Measurements from ENCODE around the gene ZKSCAN1.
"Not testable (repeated sequence)": the region's sequence is repeated elsewhere in the genome, so short reads cannot be mapped to it uniquely, and the experiment has no call there.

ZKSCAN1 gene

GRCh38 chr7:100015232-100016214 lies at the start of gene ZKSCAN1:
TSS of gene ZKSCAN1 (plus strand) at chr7:100015596. CDS start at chr7:100023507, 7,911 bp downstream.
- Histone ChIP-seq H3K9ac (ENCODE audit: low read depth, low read length) (peak within 1 kb of the TSS; percentile 97), H3K4me3 (ENCODE audit: low read length) (peak within 1 kb of the TSS; percentile 93), H3K9me3 (ENCODE audit: insufficient read depth, low read depth, low read length) (no peaks in the 10 kb centered on the region), H3K27ac (ENCODE audit: low read length) (peak within 1 kb of the TSS; percentile 60), H3K27me3 (ENCODE audit: insufficient read depth, low read length) (no peaks in the 10 kb centered on the region), H3K4me1 (ENCODE audit: insufficient read depth, low read length) (peaks cover 4% of the 10 kb centered on the region; the same call in 1 of the 2 replicates), H3K36me3 (ENCODE audit: insufficient read depth, low read depth, low read length) (peaks cover 3% of the 10 kb centered on the region; the same call in 1 of the 2 replicates)

GRCh38 chr7:99969298-99969697 lies 46.1 kb upstream of the ZKSCAN1 start:
- Histone ChIP-seq H3K9me3 (ENCODE audit: insufficient read depth, low read depth, low read length) (no peaks in the 10 kb centered on the region), H3K27ac (ENCODE audit: low read length) (no peak overlapping the region), H3K27me3 (ENCODE audit: insufficient read depth, low read length) (no peaks in the 10 kb centered on the region), H3K4me3 (ENCODE audit: low read length) (no peak overlapping the region), H3K36me3 (ENCODE audit: insufficient read depth, low read depth, low read length) (no peaks in the 10 kb centered on the region), H3K9ac (ENCODE audit: low read depth, low read length) (no peak overlapping the region), H3K4me1 (ENCODE audit: insufficient read depth, low read length) (no peaks in the 10 kb centered on the region)

GRCh38 chr7:99969813-99970212 lies 45.6 kb upstream of the ZKSCAN1 start:
- H3K9ac ChIP-seq (ENCODE audit: low read depth, low read length); H3K27ac ChIP-seq (ENCODE audit: low read length); H3K27me3 ChIP-seq (ENCODE audit: insufficient read depth, low read length); H3K36me3 ChIP-seq (ENCODE audit: insufficient read depth, low read depth, low read length); H3K9me3 ChIP-seq (ENCODE audit: insufficient read depth, low read depth, low read length); H3K4me1 ChIP-seq (ENCODE audit: insufficient read depth, low read length); H3K4me3 ChIP-seq (ENCODE audit: low read length): not testable (repeated sequence)

- Histone ChIP-seq H3K4me3 (ENCODE audit: low read length) (no peak overlapping the region), H3K27me3 (ENCODE audit: insufficient read depth, low read length) (no peaks in the 10 kb centered on the region), H3K9me3 (ENCODE audit: insufficient read depth, low read depth, low read length) (no peaks in the 10 kb centered on the region), H3K9ac (ENCODE audit: low read depth, low read length) (no peak overlapping the region), H3K27ac (ENCODE audit: low read length) (no peak overlapping the region), H3K4me1 (ENCODE audit: insufficient read depth, low read length) (no peaks in the 10 kb centered on the region), H3K36me3 (ENCODE audit: insufficient read depth, low read depth, low read length) (no peaks in the 10 kb centered on the region)
Measured at GRCh38 chr7:99971242-99971641, 44.2 kb upstream of the ZKSCAN1 start.

GRCh38 chr7:99973817-99974216 lies 41.6 kb upstream of the ZKSCAN1 start:
- H3K9me3 ChIP-seq (ENCODE audit: insufficient read depth, low read depth, low read length); H3K27ac ChIP-seq (ENCODE audit: low read length); H3K4me1 ChIP-seq (ENCODE audit: insufficient read depth, low read length); H3K4me3 ChIP-seq (ENCODE audit: low read length); H3K36me3 ChIP-seq (ENCODE audit: insufficient read depth, low read depth, low read length); H3K9ac ChIP-seq (ENCODE audit: low read depth, low read length); H3K27me3 ChIP-seq (ENCODE audit: insufficient read depth, low read length): not testable (repeated sequence)

GRCh38 chr7:99974681-99975080 lies 40.7 kb upstream of the ZKSCAN1 start:
- Histone ChIP-seq H3K9ac (ENCODE audit: low read depth, low read length) (no peak overlapping the region), H3K9me3 (ENCODE audit: insufficient read depth, low read depth, low read length) (no peaks in the 10 kb centered on the region), H3K4me1 (ENCODE audit: insufficient read depth, low read length) (no peaks in the 10 kb centered on the region), H3K27me3 (ENCODE audit: insufficient read depth, low read length) (no peaks in the 10 kb centered on the region), H3K4me3 (ENCODE audit: low read length) (no peak overlapping the region), H3K27ac (ENCODE audit: low read length) (no peak overlapping the region), H3K36me3 (ENCODE audit: insufficient read depth, low read depth, low read length) (no peaks in the 10 kb centered on the region)

- no peaks in the 10 kb centered on the region for H3K36me3 ChIP-seq (ENCODE audit: insufficient read depth, low read depth, low read length)
- H3K27ac ChIP-seq (ENCODE audit: low read length) = no peak within 1 kb of the TSS
- H3K4me1 ChIP-seq (ENCODE audit: insufficient read depth, low read length) = no peaks in the 10 kb centered on the region
- no peaks in the 10 kb centered on the region for H3K27me3 ChIP-seq (ENCODE audit: insufficient read depth, low read length)
- no peak within 1 kb of the TSS for H3K9ac ChIP-seq (ENCODE audit: low read depth, low read length)
- H3K4me3 ChIP-seq (ENCODE audit: low read length) = no peak within 1 kb of the TSS
- H3K9me3 ChIP-seq (ENCODE audit: insufficient read depth, low read depth, low read length) = no peaks in the 10 kb centered on the region
Measured at GRCh38 chr7:99975782-99976521, 39.4 kb upstream of the ZKSCAN1 start, which contains the start of gene AZGP1. TSS of gene AZGP1 (minus strand) at chr7:99976031. CDS start at chr7:99976020, 11 bp downstream.

- H3K9ac ChIP-seq (ENCODE audit: low read depth, low read length) = no peak overlapping the region
- no peaks in the 10 kb centered on the region for H3K4me1 ChIP-seq (ENCODE audit: insufficient read depth, low read length)
- H3K27me3 ChIP-seq (ENCODE audit: insufficient read depth, low read length) = no peaks in the 10 kb centered on the region
- no peak overlapping the region for H3K27ac ChIP-seq (ENCODE audit: low read length)
- no peaks in the 10 kb centered on the region for H3K9me3 ChIP-seq (ENCODE audit: insufficient read depth, low read depth, low read length)
- H3K4me3 ChIP-seq (ENCODE audit: low read length) = no peak overlapping the region
- H3K36me3 ChIP-seq (ENCODE audit: insufficient read depth, low read depth, low read length) = no peaks in the 10 kb centered on the region
Measured at GRCh38 chr7:99976626-99977025, 38.8 kb upstream of the ZKSCAN1 start.

GRCh38 chr7:99979814-99980225 lies 35.6 kb upstream of the ZKSCAN1 start:
- not testable (repeated sequence) for H3K27me3 ChIP-seq (ENCODE audit: insufficient read depth, low read length); H3K4me1 ChIP-seq (ENCODE audit: insufficient read depth, low read length); H3K9me3 ChIP-seq (ENCODE audit: insufficient read depth, low read depth, low read length); H3K4me3 ChIP-seq (ENCODE audit: low read length); H3K36me3 ChIP-seq (ENCODE audit: insufficient read depth, low read depth, low read length); H3K9ac ChIP-seq (ENCODE audit: low read depth, low read length); H3K27ac ChIP-seq (ENCODE audit: low read length)

- not testable (repeated sequence) for H3K27me3 ChIP-seq (ENCODE audit: insufficient read depth, low read length); H3K27ac ChIP-seq (ENCODE audit: low read length); H3K9me3 ChIP-seq (ENCODE audit: insufficient read depth, low read depth, low read length); H3K4me1 ChIP-seq (ENCODE audit: insufficient read depth, low read length); H3K9ac ChIP-seq (ENCODE audit: low read depth, low read length); H3K36me3 ChIP-seq (ENCODE audit: insufficient read depth, low read depth, low read length); H3K4me3 ChIP-seq (ENCODE audit: low read length)
Measured at GRCh38 chr7:99980448-99980872, 34.9 kb upstream of the ZKSCAN1 start.

- H3K27ac ChIP-seq (ENCODE audit: low read length); H3K9me3 ChIP-seq (ENCODE audit: insufficient read depth, low read depth, low read length); H3K36me3 ChIP-seq (ENCODE audit: insufficient read depth, low read depth, low read length); H3K27me3 ChIP-seq (ENCODE audit: insufficient read depth, low read length); H3K4me3 ChIP-seq (ENCODE audit: low read length); H3K4me1 ChIP-seq (ENCODE audit: insufficient read depth, low read length); H3K9ac ChIP-seq (ENCODE audit: low read depth, low read length): not testable (repeated sequence)
Measured at GRCh38 chr7:99981066-99981465, 34.3 kb upstream of the ZKSCAN1 start.
